ENCODE results near the gene RFPL4A. TPM values are rescaled to one million over a fixed set of nuclear protein-coding genes. Genes with fewer than 3 reads are reported as not detected.

Gene RFPL4A
- polyA plus RNA-seq, 3 donors from 2014 or later, result not detected

Other genes with a start within 250 kb of the RFPL4A start
- gene SBK2, start 222.0 kb upstream of the RFPL4A start, polyA plus RNA-seq, result not detected
- not detected for gene SBK3, start 213.6 kb upstream of the RFPL4A start, polyA plus RNA-seq
- under 1 TPM in 2 of 3 donors, not detected in 1; 0.19 to 0.64 TPM for gene ZNF579, start 178.2 kb upstream of the RFPL4A start, polyA plus RNA-seq
- 1 to 10 TPM in 2 of 3 donors, under 1 TPM in 1; 0.63 to 1.7 (median 1.0) TPM for gene FIZ1, start 159.6 kb upstream of the RFPL4A start, polyA plus RNA-seq
- gene ZNF524, start 158.8 kb upstream of the RFPL4A start, polyA plus RNA-seq, result 10 to 100 TPM; 23.9 to 36.4 (median 31.7) TPM
- under 1 TPM in 2 of 3 donors, not detected in 1; 0.08 to 0.18 TPM for gene ZNF865, start 153.4 kb upstream of the RFPL4A start, polyA plus RNA-seq
- under 1 TPM; 0.59 to 0.78 (median 0.62) TPM for gene ZNF784, start 134.5 kb upstream of the RFPL4A start, polyA plus RNA-seq
- 10 to 100 TPM in 2 of 3 donors, 1 to 10 TPM in 1; 9.6 to 27.8 (median 13.8) TPM for gene ZNF580, start 118.1 kb upstream of the RFPL4A start, polyA plus RNA-seq
- 10 to 100 TPM in 2 of 3 donors, 1 to 10 TPM in 1; 8.4 to 24.9 (median 20.6) TPM for gene ZNF581, start 115.4 kb upstream of the RFPL4A start, polyA plus RNA-seq
- gene CCDC106, start 110.9 kb upstream of the RFPL4A start, polyA plus RNA-seq, result 1 to 10 TPM in 2 of 3 donors, not detected in 1; 1.1 to 1.7 TPM
- 10 to 100 TPM in 1 of 3 donors, 1 to 10 TPM in 2; 3.1 to 17.0 (median 8.0) TPM for gene U2AF2, start 104.1 kb upstream of the RFPL4A start, polyA plus RNA-seq
- 10 to 100 TPM in 1 of 3 donors, 1 to 10 TPM in 2; 3.0 to 15.3 (median 3.7) TPM for gene EPN1, start 83.9 kb upstream of the RFPL4A start, polyA plus RNA-seq
- not detected for gene NLRP9, start 20.7 kb upstream of the RFPL4A start, polyA plus RNA-seq
- gene RFPL4AL1, start 10.0 kb downstream of the RFPL4A start, polyA plus RNA-seq, result under 1 TPM in 1 of 3 donors, not detected in 2; 0.48 TPM
- not detected for gene NLRP11, start 72.9 kb downstream of the RFPL4A start, polyA plus RNA-seq
- gene NLRP4, start 77.4 kb downstream of the RFPL4A start, polyA plus RNA-seq, result not detected
- not detected for gene NLRP13, start 173.2 kb downstream of the RFPL4A start, polyA plus RNA-seq
- not detected for gene NLRP8, start 188.7 kb downstream of the RFPL4A start, polyA plus RNA-seq
- not detected for gene NLRP5, start 227.7 kb downstream of the RFPL4A start, polyA plus RNA-seq

Measured in immature natural killer cell (primary cell).